Skeletal muscle tissue (tissue), 5 donors: ENCODE data around the gene RPL5. TPM values are rescaled to one million over a fixed set of nuclear protein-coding genes. Genes with fewer than 3 reads are reported as not detected.
A peak's percentile ranks its signal among the peaks of the same experiment; 100 is the strongest.

Experiments used
- H3K27ac ChIP-seq: one replicate; pipeline ENCODE4 v1.7.0; 2013; ENCODE audit warnings: mild to moderate bottlenecking, low read depth, low read length, inconsistent platforms
- H3K27me3 ChIP-seq, 3 donors: one replicate each; pipeline ENCODE4 v1.7.0; 2013; ENCODE audit warnings: low read length in 3 of 3; ENCODE audit not compliant: control insufficient read depth in 3 of 3, insufficient read depth in 3 of 3
- H3K36me3 ChIP-seq, 3 donors: one replicate each; pipeline ENCODE4 v1.7.0; 2013; ENCODE audit warnings: low read length in 3 of 3; ENCODE audit not compliant: control insufficient read depth in 3 of 3, insufficient read depth in 3 of 3
- H3K4me1 ChIP-seq, 3 donors: one replicate each; pipeline ENCODE4 v1.7.0; 2013; ENCODE audit warnings: low read length in 3 of 3, mild to moderate bottlenecking in 3 of 3; ENCODE audit not compliant: control insufficient read depth in 3 of 3, insufficient read depth in 3 of 3
- H3K4me3 ChIP-seq, 3 donors: one replicate each; pipeline ENCODE4 v1.7.0; 2013; ENCODE audit warnings: low read length in 3 of 3
- H3K9ac ChIP-seq, 3 donors: one replicate each; pipeline ENCODE4 v1.7.0; 2013; ENCODE audit warnings: low read length in 3 of 3, mild to moderate bottlenecking in 3 of 3, moderate library complexity in 2 of 3, low read depth in 1 of 3
- H3K9me3 ChIP-seq, 3 donors: one replicate each; pipeline ENCODE4 v1.7.0; 2013; ENCODE audit warnings: low read length in 3 of 3; ENCODE audit not compliant: control insufficient read depth in 3 of 3
- small RNA-seq: library from RNA; depleted of rRNA; stranded (forward); fragments of <200 nt; gene quantifications from one replicate; pipeline ENCODE3, GENCODE V24; 2014
- total RNA-seq: library from RNA; depleted of rRNA; stranded (reverse); fragments of >200 nt; gene quantifications from one replicate; pipeline ENCODE4 v1.2.3, GENCODE V29; 2014
- donor health status: Osteomylitis.

The RPL5 gene
- total RNA-seq, 1 donor from 2014 or later = 1,925 TPM

- Histone ChIP-seq H3K36me3 (no peaks in the 10 kb centered on the region), H3K27me3 (no peaks in the 10 kb centered on the region), H3K9me3 (no peaks in the 10 kb centered on the region)
Measured at GRCh38 chr1:92886886-92887419, 55.1 kb downstream of the RPL5 start.

GRCh38 chr1:92887465-92887864 lies 55.6 kb downstream of the RPL5 start:
- Histone ChIP-seq H3K9ac (no peak overlapping the region), H3K27ac (no peak overlapping the region), H3K36me3 (no peaks in the 10 kb centered on the region), H3K4me3 (no peak overlapping the region), H3K4me1 (no peaks in the 10 kb centered on the region), H3K27me3 (no peaks in the 10 kb centered on the region), H3K9me3 (no peaks in the 10 kb centered on the region)

More at GRCh38 chr1:92886886-92887419, 55.1 kb downstream of the RPL5 start:
- H3K4me1 ChIP-seq = no peaks in the 10 kb centered on the region
- no peak overlapping the region for H3K27ac ChIP-seq
- H3K9ac ChIP-seq = no peak overlapping the region
- H3K4me3 ChIP-seq = no peak overlapping the region

Small RNA genes within 50 kb of the gene (small RNA-seq; reads per million reads assigned to genes)
- not detected for gene RF00432
- 3.8 reads per million, percentile 89 among the genes with 10 or more reads in this experiment for gene SNORA66
- gene SNORD21 = not detected

Other genes starting within 250 kb of the RPL5 start
- 40.7 TPM for gene EVI5, start 46.9 kb upstream of the RPL5 start, total RNA-seq
- 5.7 TPM for gene DIPK1A, start 129.4 kb downstream of the RPL5 start, total RNA-seq
- gene MTF2, start 247.2 kb downstream of the RPL5 start, total RNA-seq = 24.0 TPM